GM21825 (cell line): ENCODE data around the gene KIT.
A peak's percentile ranks its signal among the peaks of the same experiment; 100 is the strongest.

ENCODE experiments used
- ATAC-seq: cut with Tn5 transposase; IDR thresholded peaks from one replicate; pipeline ENCODE4 v1.9.1; 2021; ENCODE audit warnings: mild to moderate bottlenecking, moderate library complexity; ENCODE audit not compliant: unreplicated experiment

Gene KIT

GRCh38 chr4:54742636-54743399 is 85.1 kb downstream of the KIT start:
- ATAC-seq, result no peak

- ATAC-seq, result no peak
Measured at GRCh38 chr4:54743562-54743961, 85.8 kb downstream of the KIT start.

GRCh38 chr4:54744487-54744886 is 86.7 kb downstream of the KIT start:
- ATAC-seq, result no peak

DNA sequence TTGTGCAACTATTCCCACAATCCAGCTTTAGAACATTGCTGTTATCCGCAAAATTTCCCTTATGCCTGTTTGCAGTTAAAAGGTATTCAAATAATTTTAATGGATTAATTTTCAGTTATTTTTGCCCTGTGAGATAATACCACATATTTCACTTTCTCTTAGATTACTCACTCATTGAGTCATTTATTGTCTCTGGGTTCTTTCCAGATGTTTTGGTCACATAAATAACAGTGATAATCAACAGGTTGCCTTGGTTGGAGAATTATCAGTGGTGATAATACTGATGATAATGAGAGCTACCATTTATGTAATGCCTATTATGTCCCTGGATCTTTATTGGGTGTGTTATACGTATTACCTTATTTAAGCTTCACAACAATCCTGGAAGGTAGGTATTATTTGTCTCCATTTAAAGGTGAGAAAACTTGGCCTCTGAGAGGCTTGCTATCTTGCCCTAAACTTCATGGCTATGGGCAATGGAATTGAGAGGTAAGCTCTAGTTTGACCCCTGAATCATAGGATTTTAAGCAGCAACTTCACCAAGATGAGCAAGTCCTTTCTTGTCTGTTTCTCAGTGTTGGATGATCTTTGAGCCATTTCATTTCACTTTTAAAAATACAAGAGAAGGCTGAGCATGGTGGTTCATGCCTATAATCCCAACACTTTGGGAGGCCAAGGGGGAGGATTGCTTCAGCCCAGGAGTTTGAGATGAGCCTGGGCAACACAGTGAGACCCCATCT is 87.4 kb downstream of the KIT start:
- ATAC-seq, result no peak

GRCh38 chr4:54746218-54746617 is 88.5 kb downstream of the KIT start:
- ATAC-seq, result peak; percentile 76

GRCh38 chr4:54750341-54750740 is 92.6 kb downstream of the KIT start:
- ATAC-seq, result no peak

DNA sequence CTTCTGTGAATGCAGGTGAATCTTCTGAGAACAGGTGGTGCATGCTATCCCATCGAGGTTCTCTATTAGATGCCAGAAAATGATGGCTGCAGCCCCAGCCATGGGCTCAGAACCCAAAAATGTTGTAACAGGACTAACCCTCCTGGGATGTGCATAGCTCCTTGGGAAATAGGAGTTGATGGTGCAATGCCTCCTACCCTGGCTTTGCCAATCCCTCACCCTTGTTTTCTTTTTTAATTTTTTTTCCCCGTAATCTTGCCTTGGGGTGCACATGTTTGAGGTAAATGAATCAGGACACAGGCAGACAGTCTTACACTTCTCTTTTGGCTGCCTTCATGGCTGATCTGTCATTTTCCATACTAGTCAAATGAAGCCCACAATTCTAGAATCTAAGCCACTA is 96.6 kb downstream of the KIT start:
- no peak for ATAC-seq

DNA sequence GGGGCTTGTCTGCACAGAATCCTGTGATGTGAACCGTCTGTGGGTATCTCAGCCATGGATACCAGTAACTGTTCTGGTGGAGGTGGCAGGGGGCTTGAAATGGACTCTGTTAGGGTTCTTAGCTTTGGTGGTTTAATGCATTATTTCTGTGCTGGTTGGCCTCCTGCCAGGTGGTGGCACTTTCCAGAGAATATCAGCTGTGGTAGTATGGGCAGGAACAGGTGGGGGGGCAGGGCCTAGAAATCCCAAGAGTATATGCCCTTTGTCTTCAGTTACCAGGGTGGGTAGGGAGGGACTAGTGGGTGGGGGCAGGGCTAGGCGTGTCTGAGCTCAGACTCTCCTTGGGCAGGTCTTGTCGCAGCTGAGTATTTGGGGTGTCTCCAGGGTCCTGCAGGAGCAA is 106.7 kb downstream of the KIT start:
- ATAC-seq, result no peak

DNA sequence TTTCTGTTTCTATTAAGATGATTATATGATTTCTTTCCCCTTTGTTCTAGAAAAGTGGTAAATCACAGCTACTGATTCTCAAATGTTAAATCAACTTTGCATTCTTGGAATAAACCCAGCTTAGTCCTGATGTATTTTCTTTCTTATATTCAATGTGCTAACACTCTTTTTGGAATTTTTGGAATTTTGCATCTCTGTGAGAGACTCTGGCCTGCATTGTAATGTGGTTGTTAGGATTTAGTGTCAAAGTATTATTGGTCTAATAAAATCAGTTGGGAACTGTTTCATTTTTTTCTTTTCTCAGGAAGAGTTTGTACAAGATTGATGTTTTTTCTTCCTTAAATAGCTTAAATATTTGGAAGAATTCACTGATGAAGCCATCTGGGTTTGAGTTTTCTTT is 109.6 kb downstream of the KIT start:
- ATAC-seq, result no peak

DNA sequence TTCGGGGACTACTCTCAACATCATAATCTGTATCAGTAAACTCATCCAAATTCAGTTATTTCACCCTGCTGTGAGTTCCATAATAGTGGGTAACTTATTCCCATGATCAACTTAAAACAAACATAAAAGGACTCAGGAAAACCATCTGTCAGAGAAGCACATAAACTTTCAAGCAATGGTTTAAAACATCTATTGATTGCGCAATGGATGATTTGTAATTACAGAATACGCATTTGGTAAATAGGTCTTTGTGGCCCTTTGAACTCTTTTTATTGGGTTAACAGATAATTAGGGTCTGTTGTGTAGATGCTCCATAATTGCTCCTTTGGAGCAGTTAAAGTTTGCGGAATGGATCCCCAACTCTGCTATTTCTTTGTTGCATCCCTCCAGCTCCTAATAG is 115.3 kb downstream of the KIT start:
- ATAC-seq, result no peak

DNA sequence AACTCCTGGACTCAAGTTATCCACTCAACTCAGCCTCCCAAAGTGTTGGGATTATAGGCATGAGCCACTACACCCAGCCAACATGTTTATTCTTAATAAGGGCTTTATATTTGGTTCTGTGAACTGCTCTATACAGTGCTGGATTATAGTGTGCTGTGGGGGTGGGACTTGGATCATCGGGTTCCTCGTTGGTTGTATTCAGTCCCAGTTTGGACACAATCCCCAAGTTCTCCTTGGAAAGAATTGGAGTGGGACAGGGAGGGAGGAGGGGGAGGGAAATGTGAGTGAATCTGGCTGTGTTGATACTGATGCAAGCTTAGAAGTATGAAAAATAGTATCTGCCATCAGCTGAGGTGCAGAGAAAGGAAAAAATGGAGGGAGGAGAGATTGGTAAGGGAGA is 121.3 kb downstream of the KIT start:
- ATAC-seq, result no peak

- no peak for ATAC-seq
Measured at GRCh38 chr4:54779476-54780148, 121.9 kb downstream of the KIT start.

GRCh38 chr4:54780149-54780495 is 122.4 kb downstream of the KIT start:
- no peak for ATAC-seq

DNA sequence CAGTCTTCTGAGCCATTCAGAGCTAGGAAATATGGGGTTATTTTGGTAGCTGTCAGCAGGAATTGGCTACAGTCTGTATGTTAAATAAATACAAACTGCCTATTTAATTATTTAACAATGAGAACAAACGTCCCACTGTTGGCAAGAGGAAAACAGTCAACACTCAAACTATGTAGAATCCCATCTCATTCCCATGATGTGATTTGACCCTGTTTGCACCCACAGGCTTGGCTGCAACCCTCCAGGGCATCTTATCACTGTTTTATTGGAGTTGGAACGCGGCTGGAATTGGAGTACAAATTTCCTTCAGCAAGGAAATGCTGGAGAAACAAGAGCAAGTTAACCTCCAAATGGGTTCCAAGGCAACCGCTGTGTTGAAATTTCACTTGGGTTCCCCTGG is 124.0 kb downstream of the KIT start:
- no peak for ATAC-seq

DNA sequence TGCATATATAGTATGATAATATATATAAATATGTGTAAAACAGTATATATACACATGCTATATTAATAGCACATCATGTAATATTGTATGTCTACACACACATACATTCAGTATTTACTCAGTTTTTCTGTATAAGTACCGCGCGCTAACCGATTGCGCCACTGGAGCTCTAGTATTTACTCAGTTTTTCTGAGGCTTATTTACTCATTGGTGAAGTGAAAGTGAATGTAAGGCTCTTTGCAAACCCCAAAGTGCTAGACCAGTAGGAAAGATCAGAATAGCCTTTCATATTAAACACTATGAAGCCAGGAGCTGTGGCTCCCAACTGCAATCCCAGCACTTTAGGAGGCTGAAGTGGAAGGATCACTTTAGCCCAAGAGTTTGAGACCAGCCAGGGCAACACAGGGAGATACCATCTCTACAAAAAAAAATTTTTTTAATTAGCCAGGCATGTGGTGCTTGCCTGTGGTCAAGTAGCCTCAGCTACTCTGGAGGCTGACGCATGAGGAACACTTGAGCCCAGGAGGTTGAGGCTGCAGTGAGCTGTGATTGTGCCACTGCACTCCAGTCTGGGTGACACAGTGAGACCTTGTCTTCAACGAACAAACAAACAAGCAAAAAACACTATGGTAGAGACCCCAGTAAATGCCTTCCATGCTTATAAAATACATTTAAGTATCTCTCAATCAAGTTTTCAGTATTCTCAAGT is 125.8 kb downstream of the KIT start:
- no peak for ATAC-seq

DNA sequence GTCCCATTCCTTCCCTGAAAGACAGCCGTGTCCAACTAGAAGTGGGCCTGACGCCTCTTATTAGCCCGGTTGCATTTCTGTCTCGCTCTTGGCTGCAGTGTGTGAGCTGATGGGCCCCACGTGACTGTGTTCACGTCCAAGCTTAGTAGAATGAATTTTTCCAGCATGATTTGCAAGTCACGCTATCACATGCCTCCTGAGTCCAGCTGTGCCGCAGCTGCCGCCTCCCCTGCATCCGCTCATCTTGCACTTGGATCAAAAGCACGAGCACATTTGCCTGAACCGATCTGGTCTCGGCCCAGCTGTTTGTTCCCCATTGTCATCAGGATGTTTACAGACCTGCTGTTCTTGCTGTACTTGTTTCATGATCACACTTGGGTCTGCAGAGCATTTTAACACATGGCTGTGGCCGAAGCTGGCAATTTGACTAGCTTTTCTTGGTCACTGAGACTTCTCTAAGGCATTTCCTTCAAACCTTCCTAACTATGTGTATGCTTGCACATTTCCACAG is 126.5 kb downstream of the KIT start:
- ATAC-seq, result no peak
